Measurements from ENCODE around the gene ISG20L2.

ISG20L2 gene

GRCh38 chr1:156707417-156708217 is 20.9 kb downstream of the ISG20L2 start:
- DNase-seq = no peak

- peak in 26 of 51 donors; percentile 4 to 52 (median 24) for DNase-seq
Measured at GRCh38 chr1:156706657-156707416, 21.7 kb downstream of the ISG20L2 start.

- DNase-seq = peak in 33 of 51 donors; percentile 6 to 66 (median 31)
Measured at GRCh38 chr1:156705918-156706656, 22.5 kb downstream of the ISG20L2 start.

GRCh38 chr1:156705321-156705917 is 23.1 kb downstream of the ISG20L2 start, which contains the start of gene CRABP2:
Gene CRABP2, minus strand, starts transcription at chr1:156705583. Its CDS starts 137 bp downstream, at chr1:156705446.
- peak in 9 of 51 donors; percentile 3 to 58 (median 25) for DNase-seq

GRCh38 chr1:156704930-156705320 is 23.6 kb downstream of the ISG20L2 start:
- DNase-seq = peak in 11 of 51 donors; percentile 5 to 59 (median 15)

GRCh38 chr1:156704166-156704711 is 24.3 kb downstream of the ISG20L2 start:
- no peak for DNase-seq

GRCh38 chr1:156703741-156704140 is 24.8 kb downstream of the ISG20L2 start:
- DNase-seq = no peak

GRCh38 chr1:156703336-156703735 is 25.2 kb downstream of the ISG20L2 start:
- DNase-seq = no peak

- DNase-seq = no peak
Measured at GRCh38 chr1:156700736-156701531, 27.6 kb downstream of the ISG20L2 start.

- no peak for DNase-seq
Measured at GRCh38 chr1:156698995-156699394, 29.6 kb downstream of the ISG20L2 start.

- DNase-seq = no peak
Measured at GRCh38 chr1:156697481-156697880, 31.1 kb downstream of the ISG20L2 start.

- no peak for DNase-seq
Measured at GRCh38 chr1:156696755-156697154, 31.8 kb downstream of the ISG20L2 start.

GRCh38 chr1:156694690-156694962 is 33.9 kb downstream of the ISG20L2 start:
- no peak for DNase-seq

- DNase-seq = no peak
Measured at GRCh38 chr1:156693848-156694689, 34.5 kb downstream of the ISG20L2 start.

- DNase-seq = no peak
Measured at GRCh38 chr1:156692925-156693847, 35.4 kb downstream of the ISG20L2 start.

- no peak for DNase-seq
Measured at GRCh38 chr1:156692441-156692924, 36.1 kb downstream of the ISG20L2 start.

GRCh38 chr1:156691665-156692440 is 36.7 kb downstream of the ISG20L2 start:
- no peak for DNase-seq

All from hypothalamus (tissue), 51 donors.